MM.1S (cell line): Measurements from ENCODE around the gene STMP1.

ENCODE experiments used
- DNase-seq: peaks from one replicate; pipeline ENCODE4 v3.0.0-alpha.2; 2015
- H2AFZ ChIP-seq: fragments of 300-600 bp; sonication (generic); 2 replicates; pipeline ENCODE4 v1.6.0; 2016; ENCODE audit warnings: antibody characterized with exemption, low read length
- H3F3A ChIP-seq: fragments of 300-600 bp; sonication (generic); 2 replicates; pipeline ENCODE4 v1.6.1; 2016; ENCODE audit warnings: mild to moderate bottlenecking, antibody characterized with exemption, low read length, moderate library complexity, mixed read lengths; ENCODE audit not compliant: insufficient read depth
- H3K27ac ChIP-seq: fragments of 300-600 bp; sonication (generic); 2 replicates; pipeline ENCODE4 v1.5.1; 2016; ENCODE audit warnings: mild to moderate bottlenecking, low read length
- H3K27me3 ChIP-seq: fragments of 300-600 bp; sonication (generic); replicated peaks from 2 replicates; pipeline ENCODE4 v1.6.0; 2016; ENCODE audit warnings: low read length; ENCODE audit not compliant: insufficient read depth
- H3K36me3 ChIP-seq: fragments of 300-600 bp; sonication (generic); replicated peaks from 2 replicates; pipeline ENCODE4 v1.6.1; 2016; ENCODE audit warnings: mild to moderate bottlenecking, low read length, mixed read lengths; ENCODE audit not compliant: insufficient read depth
- H3K4me1 ChIP-seq: fragments of 300-600 bp; sonication (generic); 2 replicates; pipeline ENCODE4 v1.6.1; 2016; ENCODE audit warnings: low read length, mixed read lengths
- H3K4me2 ChIP-seq: fragments of 300-600 bp; sonication (generic); 2 replicates; pipeline ENCODE4 v1.6.0; 2016; ENCODE audit warnings: low read depth, low read length
- H3K4me3 ChIP-seq: fragments of 300-600 bp; sonication (generic); 2 replicates; pipeline ENCODE4 v1.5.1; 2016; ENCODE audit warnings: low read length, mixed read lengths
- H3K79me2 ChIP-seq: fragments of 300-600 bp; sonication (generic); 2 replicates; pipeline ENCODE4 v1.6.1; 2016; ENCODE audit warnings: mixed run types, low read length, mixed read lengths
- H3K9ac ChIP-seq: fragments of 300-600 bp; sonication (generic); 2 replicates; pipeline ENCODE4 v1.6.1; 2016; ENCODE audit warnings: low read length, mixed read lengths
- H3K9me2 ChIP-seq: fragments of 300-600 bp; sonication (generic); replicated peaks from 2 replicates; pipeline ENCODE4 v1.6.1; 2016; ENCODE audit warnings: mild to moderate bottlenecking, low read length, mixed read lengths; ENCODE audit not compliant: insufficient read depth
- H3K9me3 ChIP-seq: fragments of 300-600 bp; sonication (generic); replicated peaks from 2 replicates; pipeline ENCODE4 v1.6.1; 2016; ENCODE audit warnings: mild to moderate bottlenecking, low read length, mixed read lengths; ENCODE audit not compliant: insufficient read depth
- H4K20me1 ChIP-seq: fragments of 300-600 bp; sonication (generic); 2 replicates; pipeline ENCODE4 v1.6.1; 2016; ENCODE audit warnings: mild to moderate bottlenecking, low read length, moderate library complexity, mixed read lengths; ENCODE audit not compliant: insufficient read depth
- CTCF ChIP-seq: fragments of 300-600 bp; sonication (generic); IDR thresholded peaks from 2 replicates; pipeline ENCODE4 v1.5.1; 2016; ENCODE audit warnings: antibody characterized with exemption, low read length, mixed read lengths
- EZH2 ChIP-seq: fragments of 300-600 bp; sonication (generic); optimal IDR thresholded peaks from 2 replicates; pipeline ENCODE3; 2017; ENCODE audit warnings: low read depth, mild to moderate bottlenecking, antibody characterized with exemption, low read length, mixed read lengths
- EZH2phosphoT487 ChIP-seq: fragments of 300-600 bp; sonication (generic); IDR thresholded peaks from 2 replicates; pipeline ENCODE4 v1.6.1; 2018; ENCODE audit warnings: antibody characterized with exemption, low read length

STMP1 gene

GRCh38 chr7:135678612-135679575, 16.6 kb downstream of the STMP1 start:
- H3K36me3 ChIP-seq, result 0 out of 2 replicates have a peak, but pooled peaks cover 7% of the 10 kb centered on the region

GRCh38 chr7:135681762-135682161, 19.4 kb downstream of the STMP1 start:
- H2AFZ ChIP-seq, result no peak overlapping the region
- H4K20me1 ChIP-seq, result no peaks in the 10 kb centered on the region
- H3K9me2 ChIP-seq, result no peaks in the 10 kb centered on the region
- H3K27me3 ChIP-seq, result no peaks in the 10 kb centered on the region
- no peak overlapping the region for H3K4me3 ChIP-seq
- H3K36me3 ChIP-seq, result no peaks in the 10 kb centered on the region
- 0 out of 2 replicates have a peak, but pooled peaks cover 6% of the 10 kb centered on the region for H3F3A ChIP-seq
- H3K79me2 ChIP-seq, result no peaks in the 10 kb centered on the region
- H3K9me3 ChIP-seq, result no peaks in the 10 kb centered on the region
- no peak overlapping the region for H3K9ac ChIP-seq
- no peak overlapping the region for H3K4me2 ChIP-seq
- H3K4me1 ChIP-seq, result peaks cover 10% of the 10 kb centered on the region; the same call in 1 of the 2 replicates
- TF ChIP-seq EZH2 (no peak), CTCF (no peak), EZH2phosphoT487 (no peak)
- DNase-seq, result no peak
- no peak overlapping the region for H3K27ac ChIP-seq

More at GRCh38 chr7:135678612-135679575, 16.6 kb downstream of the STMP1 start:
- H3K27ac ChIP-seq, result no peak overlapping the region
- no peaks in the 10 kb centered on the region for H3K79me2 ChIP-seq
- no peaks in the 10 kb centered on the region for H3K27me3 ChIP-seq
- no peak overlapping the region for H3K4me2 ChIP-seq
- H2AFZ ChIP-seq, result no peak overlapping the region
- 0 out of 2 replicates have a peak, but pooled peaks cover 6% of the 10 kb centered on the region for H3F3A ChIP-seq
- no peaks in the 10 kb centered on the region for H4K20me1 ChIP-seq
- no peaks in the 10 kb centered on the region for H3K9me3 ChIP-seq
- no peak overlapping the region for H3K4me3 ChIP-seq
- no peak for DNase-seq
- no peak overlapping the region for H3K9ac ChIP-seq
- H3K4me1 ChIP-seq, result peaks cover 10% of the 10 kb centered on the region; the same call in 1 of the 2 replicates
- TF ChIP-seq EZH2phosphoT487 (no peak), EZH2 (no peak), CTCF (no peak)
- no peaks in the 10 kb centered on the region for H3K9me2 ChIP-seq

- Histone ChIP-seq H2AFZ (no peak overlapping the region), H3K9me3 (no peaks in the 10 kb centered on the region), H4K20me1 (no peaks in the 10 kb centered on the region), H3K4me1 (peaks cover 10% of the 10 kb centered on the region; the same call in 1 of the 2 replicates), H3K27me3 (no peaks in the 10 kb centered on the region), H3K4me2 (no peak overlapping the region), H3F3A (0 out of 2 replicates have a peak, but pooled peaks cover 6% of the 10 kb centered on the region), H3K36me3 (no peaks in the 10 kb centered on the region), H3K9ac (no peak overlapping the region), H3K27ac (no peak overlapping the region), H3K4me3 (no peak overlapping the region), H3K9me2 (no peaks in the 10 kb centered on the region), H3K79me2 (no peaks in the 10 kb centered on the region)
- TF ChIP-seq CTCF (no peak), EZH2 (no peak), EZH2phosphoT487 (no peak)
- DNase-seq, result no peak
These were observed 19.9 kb downstream of the STMP1 start for GRCh38 chr7:135682191-135682590.
